GM23338 (cell line): ENCODE data around the gene PANK1. TPM values are rescaled to one million over a fixed set of nuclear protein-coding genes. Genes with fewer than 3 reads are reported as not detected.

Experiments used
- ATAC-seq: fragments of 200-7000 bp; cut with Tn5 transposase; 3 replicates; pipeline ENCODE4 v1.9.1; 2020
- DNase-seq: peaks from one replicate; pipeline ENCODE4 v3.0.0-alpha.2; 2015; ENCODE audit warnings: low spot score
- H2AFZ ChIP-seq: fragments of 200-600 bp; sonication (generic); 2 replicates; pipeline ENCODE4 v1.8.0; 2016; ENCODE audit warnings: antibody characterized with exemption, mild to moderate bottlenecking, moderate library complexity
- H3F3A ChIP-seq: fragments of 200-600 bp; sonication (generic); replicated peaks from 2 replicates; pipeline ENCODE4 v1.8.0; 2017; ENCODE audit warnings: antibody characterized with exemption, mixed run types, low read depth
- H3K27ac ChIP-seq: fragments of 200-600 bp; sonication (generic); 2 replicates; pipeline ENCODE4 v1.6.1; 2016; ENCODE audit warnings: low read depth
- H3K27me3 ChIP-seq: fragments of 200-600 bp; sonication (generic); 2 replicates; pipeline ENCODE4 v1.8.0; 2016; ENCODE audit warnings: mild to moderate bottlenecking, mixed run types, moderate library complexity; ENCODE audit not compliant: insufficient read depth
- H3K36me3 ChIP-seq: fragments of 200-600 bp; sonication (generic); 2 replicates; pipeline ENCODE4 v1.8.0; 2016; ENCODE audit warnings: mild to moderate bottlenecking; ENCODE audit not compliant: insufficient read depth
- H3K4me1 ChIP-seq: fragments of 200-600 bp; sonication (generic); 2 replicates; pipeline ENCODE4 v1.8.0; 2016; ENCODE audit warnings: mild to moderate bottlenecking, moderate library complexity; ENCODE audit not compliant: insufficient read depth
- H3K4me2 ChIP-seq: fragments of 200-600 bp; sonication (generic); 2 replicates; pipeline ENCODE4 v1.7.1; 2017; ENCODE audit warnings: mixed run types
- H3K4me3 ChIP-seq: fragments of 200-600 bp; sonication (generic); 2 replicates; pipeline ENCODE4 v1.6.1; 2016; ENCODE audit warnings: mixed run types
- H3K79me2 ChIP-seq: fragments of 200-600 bp; sonication (generic); replicated peaks from 2 replicates; pipeline ENCODE4 v1.8.0; 2017; ENCODE audit warnings: mild to moderate bottlenecking; ENCODE audit not compliant: insufficient read depth
- H3K9me2 ChIP-seq: fragments of 200-600 bp; sonication (generic); 2 replicates; pipeline ENCODE4 v1.8.0; 2017; ENCODE audit not compliant: insufficient read depth
- H4K20me1 ChIP-seq: fragments of 200-600 bp; sonication (generic); replicated peaks from 2 replicates; pipeline ENCODE4 v1.8.0; 2017; ENCODE audit warnings: mild to moderate bottlenecking; ENCODE audit not compliant: insufficient read depth
- H3K27ac Mint-ChIP-seq: 2 replicates; pipeline ENCODE4 v1.8.0; 2020; ENCODE audit warnings: inconsistent platforms, mild to moderate bottlenecking, moderate library complexity, mixed read lengths
- H3K27me3 Mint-ChIP-seq: 3 replicates; pipeline ENCODE4 v1.8.0; 2022; ENCODE audit warnings: low read depth, mild to moderate bottlenecking, moderate library complexity, mixed read lengths, inconsistent platforms; ENCODE audit not compliant: insufficient read depth, poor library complexity
- H3K36me3 Mint-ChIP-seq: 3 replicates; pipeline ENCODE4 v1.8.0; 2021; ENCODE audit warnings: low read depth, mild to moderate bottlenecking, inconsistent platforms, moderate library complexity, mixed read lengths
- H3K4me1 Mint-ChIP-seq: 3 replicates; pipeline ENCODE4 v1.8.0; 2020; ENCODE audit warnings: mild to moderate bottlenecking, inconsistent platforms, mixed read lengths
- H3K4me3 Mint-ChIP-seq: 3 replicates; pipeline ENCODE4 v1.8.0; 2021; ENCODE audit warnings: moderate library complexity, mild to moderate bottlenecking, inconsistent platforms, mixed read lengths
- H3K9me3 Mint-ChIP-seq: 3 replicates; pipeline ENCODE4 v1.8.0; 2020; ENCODE audit warnings: moderate library complexity, mild to moderate bottlenecking, inconsistent platforms, mixed read lengths
- CREB1 ChIP-seq: fragments of 250-450 bp; sonication (Bioruptor Pico); IDR thresholded peaks from 2 replicates; pipeline ENCODE4 v1.5.0; 2020; ENCODE audit warnings: low read depth, mild to moderate bottlenecking, moderate library complexity
- CTCF ChIP-seq, 2 experiments: fragments of 200-600 bp in 1 of 2; sonication (generic) in 1 of 2; conservative IDR thresholded peaks; 2 replicates each; pipeline versions ENCODE4 v1.5.1 to v1.6.1; 2016 to 2017; ENCODE audit warnings: antibody characterized with exemption in 2 of 2, low read depth in 2 of 2, mild to moderate bottlenecking in 2 of 2, moderate library complexity in 1 of 2
- EZH2 ChIP-seq: fragments of 200-600 bp; sonication (generic); IDR thresholded peaks from one replicate; pipeline ENCODE4 v1.8.0; 2017; ENCODE audit warnings: antibody characterized with exemption, mild to moderate bottlenecking, low read depth; ENCODE audit not compliant: unreplicated experiment
- EZH2phosphoT487 ChIP-seq: fragments of 200-600 bp; sonication (generic); IDR thresholded peaks from one replicate; pipeline ENCODE4 v1.8.1; 2018; ENCODE audit warnings: antibody characterized with exemption; ENCODE audit not compliant: unreplicated experiment
- JUNB ChIP-seq: IDR thresholded peaks from one replicate; pipeline ENCODE4 v1.6.1; 2016; ENCODE audit warnings: antibody characterized with exemption; ENCODE audit not compliant: unreplicated experiment
- NANOG ChIP-seq: IDR thresholded peaks from 2 replicates; pipeline ENCODE4 v1.6.1; 2016; ENCODE audit warnings: antibody characterized with exemption, borderline replicate concordance
- POLR2AphosphoS5 ChIP-seq: IDR thresholded peaks from 2 replicates; pipeline ENCODE4 v1.6.1; 2016; ENCODE audit warnings: antibody characterized with exemption, low read depth
- REST ChIP-seq: IDR thresholded peaks from one replicate; pipeline ENCODE4 v1.6.1; 2018; ENCODE audit warnings: antibody characterized with exemption; ENCODE audit not compliant: unreplicated experiment
- STAT1 ChIP-seq: IDR thresholded peaks from one replicate; pipeline ENCODE4 v1.6.1; 2016; ENCODE audit warnings: antibody characterized with exemption; ENCODE audit not compliant: unreplicated experiment
- ZNF114 ChIP-seq: fragments of 250-450 bp; sonication (Bioruptor Pico); IDR thresholded peaks from 2 replicates; pipeline ENCODE4 v1.5.0; 2020; ENCODE audit warnings: mild to moderate bottlenecking, moderate library complexity
- ZNF331 ChIP-seq: fragments of 250-450 bp; sonication (Bioruptor Pico); IDR thresholded peaks from 2 replicates; pipeline ENCODE4 v1.5.0; 2020; ENCODE audit warnings: low read depth, mild to moderate bottlenecking, moderate library complexity
- polyA plus RNA-seq: library from polyadenylated mRNA; unstranded; fragments of >200 nt; fragmentation: Nextera tagmentation; extraction: Ambion mirVana; gene quantifications from 2 replicates; pipeline ENCODE4 v1.2.1, GENCODE V29; 2016
- total RNA-seq: library from RNA; depleted of rRNA; stranded (reverse); fragments of >200 nt; shearing (Covaris generic); gene quantifications from 2 replicates; pipeline ENCODE4 v1.2.3, GENCODE V29; 2014
- TF ChIP-seq, protein P1 (sequence below): fragments of 250-450 bp; sonication (Bioruptor Pico); IDR thresholded peaks from 2 replicates; pipeline ENCODE4 v1.5.0; 2020; ENCODE audit warnings: mild to moderate bottlenecking, moderate library complexity
- TF ChIP-seq, protein P2 (sequence below): IDR thresholded peaks from 2 replicates; pipeline ENCODE4 v1.6.1; 2016; ENCODE audit warnings: antibody characterized with exemption

Gene PANK1
- total and polyA plus RNA-seq, 2 experiments from 2014 or later = 15.2 to 44.7 TPM

DNA sequence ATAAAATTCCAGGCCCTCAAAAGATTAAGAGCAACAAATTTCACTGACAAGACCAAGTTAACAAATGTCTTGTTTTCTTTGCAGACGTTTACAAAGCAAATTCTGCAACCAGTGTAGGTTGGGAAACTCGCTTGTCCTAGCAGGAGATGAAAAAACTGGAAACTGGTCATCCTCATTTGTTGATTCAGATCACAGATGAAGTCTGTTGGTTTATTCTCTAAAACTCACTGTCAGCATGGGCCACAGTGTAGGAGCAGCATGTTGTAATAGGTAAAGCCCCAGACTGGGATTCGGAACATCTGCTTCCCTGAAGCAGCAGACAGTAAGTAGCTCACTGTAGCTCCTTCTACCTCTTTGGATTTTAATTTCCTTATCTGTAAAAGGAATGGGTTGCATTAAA lies 31.5 kb downstream of the PANK1 start:
- peaks cover 8% of the 10 kb centered on the region; the same call in 1 of the 3 replicates for H3K9me3 Mint-ChIP-seq
- H3F3A ChIP-seq = no peaks in the 10 kb centered on the region
- H3K27me3 ChIP-seq = no peaks in the 10 kb centered on the region
- no peaks in the 10 kb centered on the region for H3K9me2 ChIP-seq
- peaks cover 20% of the 10 kb centered on the region for H3K4me1 ChIP-seq
- no peak overlapping the region for H3K4me3 Mint-ChIP-seq
- DNase-seq = no peak
- peaks cover 10% of the 10 kb centered on the region; the same call in 1 of the 2 replicates for H4K20me1 ChIP-seq
- H3K27ac Mint-ChIP-seq = no peak overlapping the region
- no peak overlapping the region for H3K4me2 ChIP-seq
- peaks cover 78% of the 10 kb centered on the region for H3K79me2 ChIP-seq
- H3K27ac ChIP-seq = no peak overlapping the region; the same call in 1 of the 2 replicates
- H3K4me3 ChIP-seq = no peak overlapping the region
- H2AFZ ChIP-seq = no peak overlapping the region
- peaks cover 16% of the 10 kb centered on the region for H3K36me3 ChIP-seq
- H3K36me3 Mint-ChIP-seq = peaks cover 45% of the 10 kb centered on the region
- no peaks in the 10 kb centered on the region for H3K27me3 Mint-ChIP-seq
- H3K4me1 Mint-ChIP-seq = peaks cover 30% of the 10 kb centered on the region; the same call in 2 of the 3 replicates
- TF ChIP-seq POLR2AphosphoS5 (no peak), EZH2phosphoT487 (no peak), REST (no peak), ZNF114 (no peak), JUNB (no peak), CTCF (conservative IDR thresholded peaks at IDR 0.05; ENCODE audit: low read depth in 2 of 2) (no peak), CREB1 (CRISPR knock-in tag) (no peak), NANOG (no peak), STAT1 (no peak), EZH2 (no peak), ZNF331 (no peak)
- TF ChIP-seq, protein P1, sequence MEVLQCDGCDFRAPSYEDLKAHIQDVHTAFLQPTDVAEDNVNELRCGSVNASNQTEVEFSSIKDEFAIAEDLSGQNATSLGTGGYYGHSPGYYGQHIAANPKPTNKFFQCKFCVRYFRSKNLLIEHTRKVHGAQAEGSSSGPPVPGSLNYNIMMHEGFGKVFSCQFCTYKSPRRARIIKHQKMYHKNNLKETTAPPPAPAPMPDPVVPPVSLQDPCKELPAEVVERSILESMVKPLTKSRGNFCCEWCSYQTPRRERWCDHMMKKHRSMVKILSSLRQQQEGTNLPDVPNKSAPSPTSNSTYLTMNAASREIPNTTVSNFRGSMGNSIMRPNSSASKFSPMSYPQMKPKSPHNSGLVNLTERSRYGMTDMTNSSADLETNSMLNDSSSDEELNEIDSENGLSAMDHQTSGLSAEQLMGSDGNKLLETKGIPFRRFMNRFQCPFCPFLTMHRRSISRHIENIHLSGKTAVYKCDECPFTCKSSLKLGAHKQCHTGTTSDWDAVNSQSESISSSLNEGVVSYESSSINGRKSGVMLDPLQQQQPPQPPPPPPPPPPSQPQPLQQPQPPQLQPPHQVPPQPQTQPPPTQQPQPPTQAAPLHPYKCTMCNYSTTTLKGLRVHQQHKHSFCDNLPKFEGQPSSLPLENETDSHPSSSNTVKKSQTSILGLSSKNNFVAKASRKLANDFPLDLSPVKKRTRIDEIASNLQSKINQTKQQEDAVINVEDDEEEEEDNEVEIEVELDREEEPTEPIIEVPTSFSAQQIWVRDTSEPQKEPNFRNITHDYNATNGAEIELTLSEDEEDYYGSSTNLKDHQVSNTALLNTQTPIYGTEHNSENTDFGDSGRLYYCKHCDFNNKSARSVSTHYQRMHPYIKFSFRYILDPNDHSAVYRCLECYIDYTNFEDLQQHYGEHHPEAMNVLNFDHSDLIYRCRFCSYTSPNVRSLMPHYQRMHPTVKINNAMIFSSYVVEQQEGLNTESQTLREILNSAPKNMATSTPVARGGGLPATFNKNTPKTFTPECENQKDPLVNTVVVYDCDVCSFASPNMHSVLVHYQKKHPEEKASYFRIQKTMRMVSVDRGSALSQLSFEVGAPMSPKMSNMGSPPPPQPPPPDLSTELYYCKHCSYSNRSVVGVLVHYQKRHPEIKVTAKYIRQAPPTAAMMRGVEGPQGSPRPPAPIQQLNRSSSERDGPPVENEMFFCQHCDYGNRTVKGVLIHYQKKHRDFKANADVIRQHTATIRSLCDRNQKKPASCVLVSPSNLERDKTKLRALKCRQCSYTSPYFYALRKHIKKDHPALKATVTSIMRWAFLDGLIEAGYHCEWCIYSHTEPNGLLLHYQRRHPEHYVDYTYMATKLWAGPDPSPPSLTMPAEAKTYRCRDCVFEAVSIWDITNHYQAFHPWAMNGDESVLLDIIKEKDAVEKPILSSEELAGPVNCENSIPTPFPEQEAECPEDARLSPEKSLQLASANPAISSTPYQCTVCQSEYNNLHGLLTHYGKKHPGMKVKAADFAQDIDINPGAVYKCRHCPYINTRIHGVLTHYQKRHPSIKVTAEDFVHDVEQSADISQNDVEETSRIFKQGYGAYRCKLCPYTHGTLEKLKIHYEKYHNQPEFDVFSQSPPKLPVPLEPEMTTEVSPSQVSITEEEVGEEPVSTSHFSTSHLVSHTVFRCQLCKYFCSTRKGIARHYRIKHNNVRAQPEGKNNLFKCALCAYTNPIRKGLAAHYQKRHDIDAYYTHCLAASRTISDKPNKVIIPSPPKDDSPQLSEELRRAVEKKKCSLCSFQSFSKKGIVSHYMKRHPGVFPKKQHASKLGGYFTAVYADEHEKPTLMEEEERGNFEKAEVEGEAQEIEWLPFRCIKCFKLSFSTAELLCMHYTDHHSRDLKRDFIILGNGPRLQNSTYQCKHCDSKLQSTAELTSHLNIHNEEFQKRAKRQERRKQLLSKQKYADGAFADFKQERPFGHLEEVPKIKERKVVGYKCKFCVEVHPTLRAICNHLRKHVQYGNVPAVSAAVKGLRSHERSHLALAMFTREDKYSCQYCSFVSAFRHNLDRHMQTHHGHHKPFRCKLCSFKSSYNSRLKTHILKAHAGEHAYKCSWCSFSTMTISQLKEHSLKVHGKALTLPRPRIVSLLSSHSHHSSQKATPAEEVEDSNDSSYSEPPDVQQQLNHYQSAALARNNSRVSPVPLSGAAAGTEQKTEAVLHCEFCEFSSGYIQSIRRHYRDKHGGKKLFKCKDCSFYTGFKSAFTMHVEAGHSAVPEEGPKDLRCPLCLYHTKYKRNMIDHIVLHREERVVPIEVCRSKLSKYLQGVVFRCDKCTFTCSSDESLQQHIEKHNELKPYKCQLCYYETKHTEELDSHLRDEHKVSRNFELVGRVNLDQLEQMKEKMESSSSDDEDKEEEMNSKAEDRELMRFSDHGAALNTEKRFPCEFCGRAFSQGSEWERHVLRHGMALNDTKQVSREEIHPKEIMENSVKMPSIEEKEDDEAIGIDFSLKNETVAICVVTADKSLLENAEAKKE (CRISPR knock-in tag) = no peak
- TF ChIP-seq, protein P2, sequence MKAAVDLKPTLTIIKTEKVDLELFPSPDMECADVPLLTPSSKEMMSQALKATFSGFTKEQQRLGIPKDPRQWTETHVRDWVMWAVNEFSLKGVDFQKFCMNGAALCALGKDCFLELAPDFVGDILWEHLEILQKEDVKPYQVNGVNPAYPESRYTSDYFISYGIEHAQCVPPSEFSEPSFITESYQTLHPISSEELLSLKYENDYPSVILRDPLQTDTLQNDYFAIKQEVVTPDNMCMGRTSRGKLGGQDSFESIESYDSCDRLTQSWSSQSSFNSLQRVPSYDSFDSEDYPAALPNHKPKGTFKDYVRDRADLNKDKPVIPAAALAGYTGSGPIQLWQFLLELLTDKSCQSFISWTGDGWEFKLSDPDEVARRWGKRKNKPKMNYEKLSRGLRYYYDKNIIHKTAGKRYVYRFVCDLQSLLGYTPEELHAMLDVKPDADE = no peak
- no peak; the same call in 2 of the 3 replicates for ATAC-seq
